ENCODE measurements around the gene NPW.

NPW gene

DNA sequence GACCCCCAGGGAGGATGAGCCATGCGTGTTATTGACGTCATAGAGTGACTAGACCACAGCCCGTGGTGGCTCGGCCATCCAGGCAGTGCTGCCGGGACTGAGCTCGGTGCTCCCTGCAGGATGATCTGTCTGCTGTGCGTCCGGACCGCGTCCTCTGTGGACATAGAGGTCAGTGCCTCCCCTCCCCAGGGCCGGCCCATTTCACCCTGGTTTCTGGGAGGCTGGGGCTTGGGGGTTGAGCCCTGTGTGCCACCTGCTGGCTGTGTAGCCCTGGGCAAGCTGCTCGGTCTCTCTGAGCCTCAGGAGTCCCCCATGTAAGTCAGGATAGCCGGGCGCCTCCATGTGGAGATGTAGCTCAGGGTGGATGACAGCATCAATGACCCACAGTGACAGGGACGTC lies 36.5 kb downstream of the NPW start:
- no peak for DNase-seq

DNA sequence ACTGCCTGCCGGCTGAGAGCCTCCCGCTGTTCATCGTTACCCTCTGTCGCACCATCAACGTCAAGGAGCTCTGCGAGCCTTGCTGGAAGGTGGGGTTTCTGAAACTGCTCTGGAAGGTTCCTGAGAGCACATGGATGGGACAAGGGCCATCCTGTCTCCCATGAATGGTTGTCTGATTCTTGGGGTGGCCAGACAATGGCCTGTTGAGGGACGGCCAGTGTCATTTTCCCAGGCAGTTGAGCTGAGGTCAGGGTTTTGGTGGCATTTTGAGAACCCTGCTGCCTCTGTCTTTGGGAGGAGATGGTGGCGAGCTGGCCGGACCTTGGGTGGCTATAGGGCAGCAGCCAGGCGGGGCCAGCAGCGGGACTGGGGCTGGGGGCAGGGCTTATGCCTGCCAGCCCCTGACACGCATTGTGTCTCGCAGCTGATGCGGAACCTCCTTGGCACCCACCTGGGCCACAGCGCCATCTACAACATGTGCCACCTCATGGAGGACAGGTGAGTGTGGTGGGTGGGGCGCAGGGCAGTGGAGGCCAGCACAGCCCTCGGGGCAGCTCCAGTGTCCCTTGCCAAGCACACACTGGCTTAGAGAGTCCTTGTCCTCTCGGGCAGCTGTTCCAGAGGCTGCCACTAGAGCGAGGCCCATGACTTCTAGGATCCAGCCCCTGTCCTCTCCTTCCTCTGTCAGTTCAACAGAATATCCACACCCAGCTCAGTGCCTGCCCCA lies 37.3 kb downstream of the NPW start:
- DNase-seq = no peak

DNA sequence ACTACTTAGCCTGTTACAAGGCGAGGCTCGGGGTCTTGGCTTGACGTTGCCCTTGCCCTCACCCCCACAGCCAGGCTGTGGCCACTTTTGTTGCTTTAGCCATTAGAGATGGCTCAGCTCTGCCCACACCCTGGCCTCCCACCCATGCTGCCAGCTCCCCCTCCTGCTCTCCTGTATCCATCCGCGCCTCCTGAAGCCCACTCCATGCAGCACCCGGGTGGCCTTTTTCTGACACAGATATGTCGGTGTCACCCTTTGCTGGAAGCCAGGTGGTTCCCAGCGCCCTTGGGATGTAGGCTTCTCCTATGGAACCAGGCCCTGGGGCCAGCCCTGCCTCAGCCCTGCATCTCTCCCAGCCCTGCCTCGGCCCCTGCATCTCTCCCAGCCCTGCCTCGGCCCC lies 37.9 kb downstream of the NPW start:
- no peak for DNase-seq

DNA sequence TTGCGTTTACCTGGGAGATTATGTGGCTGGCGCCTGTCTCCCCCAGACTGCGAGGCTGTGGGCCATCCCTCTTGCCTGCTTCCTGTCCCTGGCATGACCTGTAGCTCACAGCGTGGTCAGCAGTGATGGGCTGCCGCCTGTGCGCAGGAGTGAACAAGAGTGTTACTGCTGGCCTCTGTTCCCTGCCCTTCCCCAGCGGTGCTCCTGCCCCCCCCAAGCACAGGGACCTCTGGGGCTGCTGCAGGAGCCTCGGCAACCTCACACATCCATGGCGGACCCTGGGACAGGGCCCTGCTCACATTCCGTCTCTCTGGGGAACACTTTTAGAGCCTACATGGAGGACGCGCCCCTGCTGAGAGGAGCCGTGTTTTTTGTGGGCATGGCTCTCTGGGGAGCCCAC lies 38.8 kb downstream of the NPW start:
- DNase-seq = no peak

DNA sequence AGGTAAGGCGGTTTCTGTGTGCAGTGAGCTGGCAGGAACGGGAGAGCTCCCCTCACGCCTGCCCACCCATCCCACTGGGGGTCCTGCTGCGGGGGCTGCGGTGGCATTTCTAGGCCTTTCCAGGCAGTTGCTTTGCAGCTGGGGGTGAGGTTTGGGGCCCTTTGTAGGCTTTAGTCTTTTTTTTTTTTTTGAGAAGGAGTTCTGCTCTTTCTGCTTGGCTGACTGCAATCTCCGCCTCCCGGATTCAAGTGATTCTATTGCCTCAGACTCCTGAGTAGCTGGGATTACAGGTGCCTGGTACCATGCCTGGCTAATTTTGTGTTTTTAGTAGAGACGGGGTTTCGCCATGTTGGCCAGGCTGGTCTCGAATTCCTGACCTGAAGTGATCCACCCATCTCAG lies 39.3 kb downstream of the NPW start:
- no peak for DNase-seq

DNA sequence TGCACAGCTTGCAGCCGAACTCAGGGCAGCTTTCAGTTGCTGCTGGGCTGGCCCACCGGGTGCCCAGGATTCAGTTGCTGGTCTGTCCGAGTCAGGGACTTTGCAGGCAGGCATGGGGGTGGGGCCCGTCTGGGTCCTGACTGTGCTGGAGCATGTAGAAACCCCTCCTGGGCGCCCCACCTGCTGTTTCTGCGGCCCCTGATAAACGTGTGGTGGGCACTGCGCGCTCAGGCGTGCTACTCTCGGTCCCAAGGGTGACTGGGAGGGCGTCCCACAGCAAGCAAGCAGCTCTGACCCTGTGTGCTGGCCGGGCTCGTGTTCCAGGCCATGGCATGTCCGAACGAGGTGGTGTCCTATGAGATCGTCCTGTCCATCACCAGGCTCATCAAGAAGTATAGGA lies 40.8 kb downstream of the NPW start:
- DNase-seq = no peak

DNA sequence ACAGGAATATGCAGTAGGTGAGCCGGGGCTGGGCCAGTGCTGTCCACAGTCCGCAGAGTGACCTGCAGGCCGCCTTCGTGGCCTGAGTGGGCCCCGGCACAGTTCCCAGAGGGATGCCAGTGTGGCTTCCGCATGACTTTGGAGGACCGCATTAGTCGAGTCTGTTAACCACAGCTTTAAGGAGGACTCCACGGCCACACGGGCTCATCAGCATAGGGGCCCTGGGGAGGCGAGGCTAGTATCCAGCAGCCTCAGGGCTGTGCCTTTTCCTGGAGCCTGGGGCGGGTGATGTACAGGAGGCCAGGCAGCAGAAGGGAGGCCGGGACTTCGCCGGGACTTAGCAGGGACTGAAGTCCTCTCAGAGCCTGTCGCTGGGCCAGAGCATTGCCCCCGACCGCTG lies 41.4 kb downstream of the NPW start:
- DNase-seq = no peak

DNA sequence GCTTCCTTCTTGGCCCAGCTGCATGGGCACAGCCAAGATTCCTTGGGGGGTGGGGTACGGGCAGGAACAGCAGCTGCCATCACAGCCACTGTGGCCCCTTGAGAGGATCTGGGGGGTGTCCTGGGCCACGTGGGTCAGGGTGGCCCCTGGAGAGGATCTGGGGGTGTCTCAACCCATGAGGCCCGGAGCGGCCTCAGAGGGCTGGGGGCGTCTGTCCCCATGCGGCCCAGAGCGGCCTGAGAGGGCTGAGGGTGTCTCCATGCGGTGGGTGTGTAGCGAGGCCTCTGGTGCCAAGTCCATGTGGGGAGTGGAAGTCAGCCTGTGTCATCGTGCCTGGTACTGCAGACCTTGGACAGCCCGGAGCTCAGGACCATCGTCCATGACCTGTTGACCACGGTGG lies 41.9 kb downstream of the NPW start:
- no peak for DNase-seq

DNA sequence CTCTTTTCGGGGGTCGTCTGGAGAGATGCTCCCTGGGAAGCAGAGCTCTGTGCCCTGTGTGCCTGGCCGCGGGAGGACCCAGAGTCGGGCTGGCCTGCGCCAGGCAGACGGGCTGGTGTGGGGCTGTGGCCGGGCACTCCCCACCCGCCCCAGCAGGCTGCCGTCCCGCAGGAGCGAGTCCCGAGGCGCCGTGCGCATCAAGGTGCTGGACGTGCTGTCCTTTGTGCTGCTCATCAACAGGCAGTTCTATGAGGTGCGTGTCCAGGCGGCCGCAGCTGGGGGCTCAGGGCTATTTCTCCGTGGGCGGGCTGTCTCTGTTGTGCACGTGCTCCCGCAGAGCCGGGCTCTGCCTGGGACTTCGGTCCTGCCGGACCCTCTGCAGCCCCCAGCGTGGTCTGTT lies 43.2 kb downstream of the NPW start:
- DNase-seq = no peak

DNA sequence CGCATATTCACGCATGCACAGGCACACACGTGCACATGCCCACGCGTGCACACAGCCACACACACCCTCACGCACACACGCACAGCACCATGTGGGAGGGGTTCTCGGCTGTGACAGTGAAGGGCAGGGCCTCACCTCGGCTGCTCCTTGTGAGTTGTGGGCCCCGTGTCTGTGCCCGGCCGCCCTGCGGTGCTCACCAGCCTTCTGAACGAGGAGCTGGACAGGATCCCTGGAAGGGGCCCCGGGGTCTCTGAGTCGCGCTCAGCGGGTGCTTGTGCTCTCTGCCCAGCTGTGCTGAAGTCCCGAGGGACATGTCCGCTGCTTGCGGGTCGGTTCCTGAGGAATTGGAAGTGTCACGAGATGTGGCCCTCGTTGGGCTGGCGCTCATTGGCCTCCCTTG lies 44.3 kb downstream of the NPW start:
- DNase-seq = no peak

DNA sequence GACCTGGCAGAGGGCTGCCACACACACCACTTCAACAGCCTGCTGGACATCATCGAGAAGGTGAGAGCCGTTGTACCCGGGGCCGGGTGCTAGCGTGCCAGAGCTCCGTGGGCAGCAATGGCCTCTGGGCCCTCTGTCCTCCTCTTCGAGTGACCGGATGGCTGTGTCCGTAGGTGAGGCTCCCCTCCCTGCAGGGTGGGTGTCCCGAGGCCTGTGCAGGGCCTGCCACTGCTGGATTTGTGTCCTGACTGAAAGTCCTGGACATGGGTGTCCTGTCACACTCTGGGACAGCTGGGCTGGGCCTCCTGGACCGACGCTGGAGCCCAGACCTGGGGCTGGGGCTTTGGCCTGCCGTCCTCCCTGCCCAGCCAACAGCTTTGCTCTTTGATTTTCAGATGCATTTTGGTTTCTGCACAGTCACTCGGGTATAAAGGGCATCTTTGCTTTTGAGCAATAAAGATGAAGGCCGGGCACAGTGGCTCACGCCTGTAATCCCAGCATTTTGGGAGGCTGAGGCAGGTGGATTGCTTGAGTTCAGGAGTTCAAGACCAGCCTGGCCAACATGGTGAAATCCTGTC lies 44.9 kb downstream of the NPW start:
- DNase-seq = no peak

DNA sequence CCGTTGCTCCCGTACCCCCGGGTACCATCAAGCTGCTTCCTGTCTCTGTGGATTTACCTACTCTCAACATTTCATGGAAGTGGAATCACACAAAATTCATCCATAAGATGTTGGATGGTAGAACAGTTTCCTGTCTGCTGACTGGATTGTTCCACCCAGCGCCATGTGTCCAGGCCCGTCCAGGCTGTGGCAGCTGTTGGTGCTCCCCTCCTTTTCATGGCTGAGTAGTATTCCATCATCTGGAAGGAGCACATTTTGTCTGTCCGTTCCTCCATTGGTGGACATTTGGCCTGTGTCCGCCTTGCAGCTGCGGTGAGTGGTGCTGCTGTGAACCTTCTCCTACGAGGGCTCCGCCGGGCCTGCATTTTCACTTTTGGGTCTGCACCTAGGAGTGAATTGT lies 46.6 kb downstream of the NPW start:
- no peak for DNase-seq

Measured in cerebellar nuclear complex (tissue), 1 donor.